ENCODE results near the gene MTLN. TPM values are rescaled to one million over a fixed set of nuclear protein-coding genes. Genes with fewer than 3 reads are reported as not detected.

The MTLN gene
- total and polyA plus RNA-seq, 2 of the 13 experiments (the other 11 are each of a cell fraction or from before 2014, with no cell fraction given) = 37.1 to 50.4 TPM

GRCh38 chr2:110204408-110205385 is 7.7 kb downstream of the MTLN start, which contains the start of gene NPHP1 (continued):
- no peak for TF ChIP-seq AKNA (CRISPR knock-in tag; IDR thresholded peaks at IDR 0.05; ENCODE audit: borderline replicate concordance)
- TF ChIP-seq ASH2L (IDR thresholded peaks at IDR 0.05; ENCODE audit: insufficient read length, low read depth, low read length) = peak; percentile 81
- TF ChIP-seq ZNF513 (CRISPR knock-in tag; conservative IDR thresholded peaks at IDR 0.05) = no peak
- TF ChIP-seq HHEX (CRISPR knock-in tag; IDR thresholded peaks at IDR 0.05) = no peak
- TF ChIP-seq RERE (CRISPR knock-in tag; IDR thresholded peaks at IDR 0.05; ENCODE audit: low read depth) = 0 out of 2 replicates have a peak, but pooled peaks have one; percentile 23
- TF ChIP-seq ZSCAN29 (CRISPR knock-in tag; conservative IDR thresholded peaks at IDR 0.05) = no peak
- peak; percentile 70; the same call in 1 of the 2 replicates for TF ChIP-seq MEIS2 (CRISPR knock-in tag; IDR thresholded peaks at IDR 0.05)
- TF ChIP-seq NAIF1 (CRISPR knock-in tag; IDR thresholded peaks at IDR 0.05; ENCODE audit: borderline replicate concordance) = no peak
- no peak for TF ChIP-seq TCF7 (IDR thresholded peaks at IDR 0.05; ENCODE audit: low read depth)
- TF ChIP-seq AGO1 (IDR thresholded peaks at IDR 0.05; ENCODE audit: low read depth, low read length, poor library complexity, severe bottlenecking) = peak; percentile 46
- peak; percentile 48; the same call in 1 of the 2 replicates for TF ChIP-seq MAX (IDR thresholded peaks at IDR 0.05)
- TF ChIP-seq HNRNPH1 (optimal IDR thresholded peaks at IDR 0.05; ENCODE audit: low read depth, low read length) = no peak
- TF ChIP-seq ZSCAN30 (CRISPR knock-in tag; IDR thresholded peaks at IDR 0.05) = no peak
- no peak for TF ChIP-seq IRF1 (CRISPR knock-in tag; IDR thresholded peaks at IDR 0.05; ENCODE audit: low read depth)

Data from HepG2 (cell line).